PC-3 (cell line): ENCODE results near the gene PTPN5.

Experiments used
- CTCF ChIP-seq: fragments of 300-600 bp; sonication (generic); conservative IDR thresholded peaks from 2 replicates; pipeline ENCODE4 v1.5.1; 2017; ENCODE audit warnings: antibody characterized with exemption, low read depth, mild to moderate bottlenecking, low read length
- EZH2 ChIP-seq: fragments of 300-600 bp; sonication (generic); IDR thresholded peaks from one replicate; pipeline ENCODE4 v1.6.1; 2017; ENCODE audit warnings: antibody characterized with exemption, mild to moderate bottlenecking, low read length; ENCODE audit not compliant: unreplicated experiment

- TF ChIP-seq CTCF (peak; percentile 77), EZH2 (no peak)
Observed at GRCh38 chr11:18727479-18728236, 63.9 kb downstream of the PTPN5 start.
